Measurements from ENCODE around the gene SNUPN.
A peak's percentile ranks its signal among the peaks of the same experiment; 100 is the strongest.
"Not testable (repeated sequence)": the region's sequence is repeated elsewhere in the genome, so short reads cannot be mapped to it uniquely, and the experiment has no call there.

SNUPN gene

GRCh38 chr15:75578173-75578947, 47.2 kb downstream of the SNUPN start:
- peak; percentile 62 for DNase-seq

GRCh38 chr15:75577401-75578172, 47.9 kb downstream of the SNUPN start:
- no peak for DNase-seq

DNA sequence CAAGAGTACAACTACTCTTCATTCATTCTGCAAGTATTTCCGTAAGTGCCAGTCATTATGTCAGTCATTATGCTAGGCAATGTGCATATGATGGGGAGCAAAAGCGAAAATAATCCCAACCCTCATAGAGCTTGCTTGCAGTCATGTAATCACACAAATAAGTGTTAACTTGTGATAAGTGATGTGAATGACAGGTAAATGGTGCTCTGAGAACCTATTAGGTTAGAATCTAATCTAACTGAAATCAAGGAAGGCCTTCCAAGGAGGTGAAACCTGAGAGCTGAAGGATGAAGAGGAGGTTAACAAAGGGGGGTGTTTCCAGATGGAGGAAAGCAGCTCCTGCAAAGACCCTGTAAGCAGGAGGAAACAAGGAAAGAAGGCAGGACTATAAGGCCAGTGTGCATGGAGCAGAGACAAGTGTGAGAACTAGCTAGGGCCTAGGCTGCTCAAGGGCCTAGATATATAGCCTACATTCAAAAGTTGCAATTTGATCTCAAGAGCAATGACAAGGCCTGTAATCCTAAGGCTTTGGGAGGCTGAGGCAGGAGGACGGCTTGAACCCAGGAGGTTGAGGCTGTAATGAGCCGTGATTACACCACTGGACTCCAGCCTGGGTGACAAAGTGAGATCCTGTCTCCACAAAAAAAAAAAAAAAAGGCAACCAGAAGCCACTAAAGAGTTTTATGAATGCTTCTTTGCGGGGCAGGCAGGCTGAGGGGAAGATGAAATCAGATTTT, 51.7 kb downstream of the SNUPN start:
- no peak for DNase-seq

DNA sequence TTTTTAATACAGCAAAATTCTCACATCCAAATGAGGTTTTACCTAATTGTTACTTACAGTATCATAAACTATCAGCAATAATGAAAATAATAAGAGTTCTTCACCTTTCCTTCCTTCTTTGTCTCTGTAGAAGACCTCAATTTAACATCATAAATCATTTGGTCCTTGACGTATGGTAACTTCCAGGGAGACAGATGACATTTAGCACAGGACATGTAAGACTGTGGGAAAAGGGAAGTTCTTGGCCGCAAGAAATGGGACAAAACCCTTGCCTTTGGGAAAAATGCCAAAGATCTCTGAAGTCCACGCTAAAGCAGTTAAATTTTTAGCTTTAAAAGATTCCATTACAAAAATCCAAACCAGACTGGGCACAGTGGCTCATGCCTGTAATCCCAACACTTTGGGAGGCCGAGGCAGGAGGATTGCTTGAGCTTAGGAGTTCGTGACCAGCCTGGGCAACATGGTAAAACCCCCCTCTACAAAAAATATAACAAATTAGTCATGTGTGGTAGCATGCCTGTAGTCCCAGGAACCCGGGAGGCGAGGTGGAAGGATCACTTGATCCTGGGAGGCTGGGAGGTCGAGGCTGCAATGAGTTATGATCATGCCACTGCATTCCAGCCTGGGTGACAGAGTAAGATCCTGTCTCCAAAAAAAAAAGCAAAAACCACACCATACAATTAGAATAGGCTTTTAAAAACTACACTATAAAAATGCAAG, 55.2 kb downstream of the SNUPN start:
- no peak for DNase-seq

- DNase-seq: no peak
Observed at GRCh38 chr15:75565062-75565970, 60.2 kb downstream of the SNUPN start.

DNA sequence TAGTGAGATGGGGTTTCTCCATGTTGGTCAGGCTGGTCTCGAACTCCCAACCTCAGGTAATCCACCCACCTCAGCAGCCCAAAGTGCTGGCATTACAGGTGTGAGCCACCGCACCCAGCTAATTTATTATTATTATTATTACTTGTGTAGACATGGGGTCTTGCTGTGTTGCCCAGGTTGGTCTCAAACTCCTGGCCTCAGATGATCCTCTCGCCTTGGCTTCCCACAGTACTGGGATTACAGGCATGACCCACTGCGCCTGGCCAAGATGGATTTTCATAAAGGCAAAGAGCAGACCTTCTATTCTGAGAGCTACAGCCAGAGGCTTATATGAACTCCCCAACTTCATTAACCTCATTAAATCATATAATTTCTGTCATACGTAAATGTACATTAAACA, 63.6 kb downstream of the SNUPN start:
- DNase-seq: no peak

DNA sequence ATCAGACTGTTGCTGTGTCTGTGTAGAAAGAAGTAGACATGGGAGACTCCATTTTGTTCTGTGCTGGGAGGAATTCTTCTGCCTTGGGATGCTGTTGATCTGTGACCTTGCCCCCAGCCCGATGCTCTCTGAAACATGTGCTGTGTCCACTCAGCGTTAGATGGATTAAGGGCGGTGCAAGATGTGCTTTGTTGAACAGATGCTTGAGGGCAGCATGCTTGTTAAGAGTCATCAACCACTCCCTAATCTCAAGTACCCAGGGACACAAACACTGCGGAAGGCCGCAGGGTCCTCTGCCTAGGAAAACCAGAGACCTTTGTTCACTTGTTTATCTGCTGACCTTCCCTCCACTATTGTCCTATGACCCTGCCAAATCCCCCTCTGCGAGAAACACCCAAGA, 66.2 kb downstream of the SNUPN start:
- DNase-seq: not testable (repeated sequence)

DNA sequence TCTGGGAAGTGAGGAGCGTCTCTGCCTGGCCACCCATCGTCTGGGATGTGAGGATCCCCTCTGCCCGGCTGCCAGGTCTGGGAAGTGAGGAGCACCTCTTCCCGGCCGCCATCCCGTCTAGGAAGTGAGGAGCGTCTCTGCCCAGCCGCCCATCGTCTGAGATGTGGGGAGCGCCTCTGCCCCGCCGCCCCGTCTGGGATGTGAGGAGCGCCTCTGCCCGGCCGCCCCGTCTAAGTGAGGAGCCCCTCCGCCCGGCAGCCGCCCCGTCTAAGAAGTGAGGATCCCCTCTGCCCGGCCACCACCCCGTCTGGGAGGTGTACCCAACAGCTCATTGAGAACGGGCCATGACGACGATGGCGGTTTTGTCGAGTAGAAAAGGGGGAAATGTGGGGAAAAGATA, 66.6 kb downstream of the SNUPN start:
- not testable (repeated sequence) for DNase-seq

GRCh38 chr15:75554717-75555116, 70.8 kb downstream of the SNUPN start:
- no peak for DNase-seq

DNA sequence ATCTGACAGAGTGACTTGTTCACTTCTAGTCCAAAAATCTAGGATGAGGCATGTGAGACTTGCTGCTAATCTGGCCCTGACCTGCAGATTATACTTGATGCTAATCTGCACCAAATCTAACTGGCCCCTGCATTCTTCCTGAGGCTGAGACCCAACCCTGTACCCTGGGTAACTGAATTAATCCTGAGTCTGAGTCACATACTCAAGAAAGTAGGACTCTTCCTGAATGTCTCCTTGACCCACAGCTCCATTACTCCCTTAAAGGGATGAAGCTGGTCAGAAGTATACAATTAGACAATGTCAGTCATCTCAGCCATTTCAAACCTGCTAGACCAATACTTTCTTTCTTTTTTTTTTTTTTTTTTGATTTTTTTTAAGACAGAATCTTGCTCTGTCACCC, 71.9 kb downstream of the SNUPN start:
- no peak for DNase-seq

DNA sequence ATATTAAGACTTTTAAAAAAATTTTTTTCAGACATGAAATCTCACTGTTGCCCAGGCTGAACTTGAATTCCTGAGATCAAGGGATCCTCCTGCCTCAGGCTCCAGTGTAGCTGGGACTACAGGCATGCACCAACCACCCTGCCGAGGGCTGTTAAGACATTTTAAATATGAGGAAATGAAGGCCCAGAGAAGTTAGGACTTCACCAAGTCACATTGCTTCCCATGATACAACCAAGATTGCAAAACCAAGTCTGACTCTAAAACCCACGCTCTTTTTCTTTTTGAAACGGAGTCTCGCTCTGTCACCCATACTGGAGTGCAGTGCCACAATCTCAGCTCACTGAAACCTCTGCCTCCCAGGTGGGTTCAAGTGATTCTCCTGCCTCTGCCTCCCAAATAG, 74.4 kb downstream of the SNUPN start:
- no peak for DNase-seq
